Activated T-helper 1 cell treated with anti-CD3 and anti-CD28 coated beads, Interleukin-12 subunit alpha, Interleukin-12 subunit beta, Interleukin-2, Interleukin-4 antibody, amounts not matched to agents 30 ng/mL and 10 ng/mL and 1 ng/mL, durations not matched to agents 14 hours and 24 hours and 36 hours (primary cell): ENCODE results near the gene FYB2. TPM values are rescaled to one million over a fixed set of nuclear protein-coding genes. Genes with fewer than 3 reads are reported as not detected.

Source experiments
- DNase-seq: peaks from one replicate; pipeline ENCODE4 v3.0.0; 2021; ENCODE audit warnings: low spot score
- H3K27ac Mint-ChIP-seq: one replicate; pipeline ENCODE4 v1.8.0; 2021; ENCODE audit warnings: mild to moderate bottlenecking, mixed read lengths
- H3K27me3 Mint-ChIP-seq: one replicate; pipeline ENCODE4 v1.8.0; 2022; ENCODE audit warnings: mild to moderate bottlenecking, moderate library complexity, mixed read lengths; ENCODE audit not compliant: insufficient read depth
- H3K36me3 Mint-ChIP-seq: one replicate; pipeline ENCODE4 v1.8.0; 2021; ENCODE audit warnings: low read depth, mixed read lengths
- H3K4me1 Mint-ChIP-seq: one replicate; pipeline ENCODE4 v1.8.0; 2021; ENCODE audit warnings: low read depth, mixed read lengths
- H3K4me3 Mint-ChIP-seq: one replicate; pipeline ENCODE4 v1.8.0; 2021; ENCODE audit warnings: mild to moderate bottlenecking, moderate library complexity, mixed read lengths
- H3K9me3 Mint-ChIP-seq: one replicate; pipeline ENCODE4 v1.8.0; 2021; ENCODE audit warnings: mixed read lengths
- intact Hi-C: fragments of 100-400 bp; cut with micrococcal nuclease; formaldehyde crosslinking; loops from one replicate; pipeline ENCODE4 v1.15.1; 2024
- total RNA-seq: library from RNA; stranded (reverse); gene quantifications from 2 replicates; pipeline ENCODE4 v1.2.3, GENCODE V29; 2022

Gene FYB2
- total RNA-seq, 1 donor from 2014 or later = not detected

DNA sequence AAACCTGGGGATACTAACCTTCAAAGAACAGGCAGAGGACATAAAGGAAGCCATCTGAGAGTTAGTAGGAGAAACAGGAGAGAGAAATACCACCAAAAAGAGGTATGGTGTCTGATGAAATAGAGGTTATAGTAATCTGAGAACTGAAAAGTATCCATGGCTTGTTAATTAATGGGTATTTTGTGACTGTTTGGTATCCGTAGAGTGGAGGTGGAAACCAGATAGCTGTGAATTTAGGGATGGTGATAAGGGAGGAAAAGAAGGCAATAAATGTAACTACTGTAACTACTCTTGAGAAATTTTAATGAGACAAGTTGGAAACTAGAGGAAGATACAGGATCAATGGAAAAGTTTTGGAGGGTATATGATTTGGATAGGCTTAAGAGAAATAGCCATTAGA, 146.6 kb downstream of the FYB2 start:
- no peaks in the 10 kb centered on the region for H3K9me3 Mint-ChIP-seq
- no peak for DNase-seq
- intact Hi-C loops = no loop called here

GRCh38 chr1:56671542-56671941, 147.7 kb downstream of the FYB2 start:
- intact Hi-C loops = no loop called here
- H3K36me3 Mint-ChIP-seq = no peaks in the 10 kb centered on the region
- H3K4me3 Mint-ChIP-seq = no peak overlapping the region
- H3K9me3 Mint-ChIP-seq = no peaks in the 10 kb centered on the region
- no peak for DNase-seq
- no peaks in the 10 kb centered on the region for H3K4me1 Mint-ChIP-seq
- no peak overlapping the region for H3K27ac Mint-ChIP-seq
- H3K27me3 Mint-ChIP-seq = no peaks in the 10 kb centered on the region

More for the DNA sequence above, 146.6 kb downstream of the FYB2 start:
- H3K4me3 Mint-ChIP-seq = no peak overlapping the region
- H3K27ac Mint-ChIP-seq = no peak overlapping the region
- no peaks in the 10 kb centered on the region for H3K36me3 Mint-ChIP-seq
- no peaks in the 10 kb centered on the region for H3K4me1 Mint-ChIP-seq
- no peaks in the 10 kb centered on the region for H3K27me3 Mint-ChIP-seq

DNA sequence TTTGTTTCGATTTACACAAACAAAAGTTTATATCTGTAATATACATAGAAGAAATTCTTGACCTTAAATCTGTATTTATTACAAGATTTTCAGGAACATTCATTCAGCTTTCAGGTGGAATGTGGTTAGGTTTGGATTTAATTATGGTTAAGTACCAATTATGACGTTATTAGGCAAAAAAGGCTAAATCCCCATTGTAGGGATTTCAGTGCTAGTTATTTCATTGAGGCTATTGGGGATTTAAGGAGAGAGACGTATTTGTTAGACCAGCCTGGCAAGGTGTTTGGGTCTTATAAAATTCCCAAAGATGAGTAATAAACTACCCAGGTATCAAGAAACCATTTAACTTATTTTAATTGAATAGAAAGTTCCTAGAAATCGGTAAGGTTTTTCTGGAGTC, 148.1 kb downstream of the FYB2 start:
- no peaks in the 10 kb centered on the region for H3K36me3 Mint-ChIP-seq
- intact Hi-C loops = no loop called here

GRCh38 chr1:56670350-56670749, 148.9 kb downstream of the FYB2 start:
- Mint-ChIP-seq H3K4me3 (no peak overlapping the region), H3K4me1 (no peaks in the 10 kb centered on the region), H3K27me3 (no peaks in the 10 kb centered on the region), H3K27ac (no peak overlapping the region), H3K36me3 (no peaks in the 10 kb centered on the region), H3K9me3 (no peaks in the 10 kb centered on the region)
- intact Hi-C loops = no loop called here
- no peak for DNase-seq

More for the DNA sequence above, 148.1 kb downstream of the FYB2 start:
- Mint-ChIP-seq H3K9me3 (no peaks in the 10 kb centered on the region), H3K4me3 (no peak overlapping the region), H3K27ac (no peak overlapping the region), H3K4me1 (no peaks in the 10 kb centered on the region), H3K27me3 (no peaks in the 10 kb centered on the region)
- no peak for DNase-seq

Other genes with a start within 250 kb of the FYB2 start
- not detected in 2 replicates for gene PLPP3, start 239.8 kb downstream of the FYB2 start, total RNA-seq
- not detected in 2 replicates for gene PRKAA2, start 174.1 kb downstream of the FYB2 start, total RNA-seq
- gene C8A, start 35.4 kb upstream of the FYB2 start, total RNA-seq = not detected in 2 replicates
- gene C8B, start 146.6 kb upstream of the FYB2 start, total RNA-seq = not detected in 2 replicates